Measurements from ENCODE around the gene ZNF200. TPM values are rescaled to one million over a fixed set of nuclear protein-coding genes. Genes with fewer than 3 reads are reported as not detected.
A peak's percentile ranks its signal among the peaks of the same experiment; 100 is the strongest.

Gene ZNF200
- polyA plus RNA-seq, 3 donors = 2.0 to 2.8 (median 2.5) TPM

- Histone ChIP-seq H3K9ac (ENCODE audit: insufficient read depth, low read length, poor library complexity, severe bottlenecking) (no peak overlapping the region), H3K79me2 (ENCODE audit: insufficient read depth, low read length) (no peaks in the 10 kb centered on the region), H3K9me3 (replicated peaks in 1 of 2; ENCODE audit: control insufficient read depth in 1 of 2, insufficient read depth in 1 of 2, low read length in 2 of 2) (peaks cover 23 to 79% of the 10 kb centered on the region in 2 donors), H4K20me1 (ENCODE audit: insufficient read depth, low read length) (no peaks in the 10 kb centered on the region), H3K4me1 (ENCODE audit: control insufficient read depth in 1 of 2, insufficient read depth in 2 of 2, low read length in 2 of 2) (peaks cover 17 to 20% of the 10 kb centered on the region in 2 donors), H3K27ac (ENCODE audit: low read depth in 1 of 2, low read length in 2 of 2) (no peak overlapping the region), H3K36me3 (replicated peaks in 1 of 2; ENCODE audit: control insufficient read depth in 1 of 2, insufficient read depth in 2 of 2, low read length in 2 of 2) (no peaks in the 10 kb centered on the region), H2AFZ (ENCODE audit: insufficient read depth, low read depth, low read length, poor library complexity, severe bottlenecking) (no peak overlapping the region), H3K27me3 (ENCODE audit: control insufficient read depth in 2 of 2, insufficient read depth in 2 of 2, low read length in 2 of 2) (peaks cover 73 to 97% of the 10 kb centered on the region in 2 donors), H3K4me2 (replicated peaks; ENCODE audit: extremely low read depth, low read length, poor library complexity, severe bottlenecking) (no peak overlapping the region), H3K4me3 (replicated peaks in 1 of 3; ENCODE audit: low read depth in 2 of 3, low read length in 3 of 3) (no peak overlapping the region)
- Mint-ChIP-seq H3K27ac (no peak overlapping the region), H3K36me3 (peaks cover 13 to 20% of the 10 kb centered on the region in 2 donors), H3K4me3 (peak overlapping the region in 1 of 2 donors; percentile 83), H3K27me3 (ENCODE audit: low read depth in 3 of 3) (peaks cover 85 to 100% (median 100%) of the 10 kb centered on the region in 3 donors), H3K4me1 (peaks cover 29% of the 10 kb centered on the region), H3K9me3 (peaks cover 16 to 77% (median 65%) of the 10 kb centered on the region in 7 donors)
- DNase-seq = no peak
- WGBS (ENCODE audit: insufficient coverage) = 11% methylated on average over 12 of the region's 16 CpGs
- intact Hi-C loops (cut with micrococcal nuclease) = no loop called here
- TF ChIP-seq CTCF (IDR thresholded peaks at IDR 0.05) = no peak
These were observed 44.0 kb downstream of the ZNF200 start for GRCh38 chr16:3190949-3191353.

GRCh38 chr16:3189869-3190268 is 45.1 kb downstream of the ZNF200 start:
- no peaks in the 10 kb centered on the region for H3K36me3 ChIP-seq (replicated peaks in 1 of 2; ENCODE audit: control insufficient read depth in 1 of 2, insufficient read depth in 2 of 2, low read length in 2 of 2)
- intact Hi-C loops (cut with micrococcal nuclease) = no loop called here
- H3K9me3 ChIP-seq (replicated peaks in 1 of 2; ENCODE audit: control insufficient read depth in 1 of 2, insufficient read depth in 1 of 2, low read length in 2 of 2) = peaks cover 23 to 82% of the 10 kb centered on the region in 2 donors
- peaks cover 17 to 20% of the 10 kb centered on the region in 2 donors for H3K4me1 ChIP-seq (ENCODE audit: control insufficient read depth in 1 of 2, insufficient read depth in 2 of 2, low read length in 2 of 2)
- WGBS (ENCODE audit: insufficient coverage) = no CpG with 5 or more reads among the region's 11 CpGs
- H3K9ac ChIP-seq (ENCODE audit: insufficient read depth, low read length, poor library complexity, severe bottlenecking) = no peak overlapping the region
- Mint-ChIP-seq H3K36me3 (peaks cover 13 to 20% of the 10 kb centered on the region in 2 donors), H3K4me1 (peaks cover 29% of the 10 kb centered on the region), H3K4me3 (peak overlapping the region in 1 of 2 donors; percentile 83), H3K27me3 (ENCODE audit: low read depth in 3 of 3) (peaks cover 90 to 100% (median 98%) of the 10 kb centered on the region in 3 donors), H3K27ac (no peak overlapping the region), H3K9me3 (peaks cover 16 to 74% (median 66%) of the 10 kb centered on the region in 7 donors)
- H2AFZ ChIP-seq (ENCODE audit: insufficient read depth, low read depth, low read length, poor library complexity, severe bottlenecking) = no peak overlapping the region
- H3K4me3 ChIP-seq (replicated peaks in 1 of 3; ENCODE audit: low read depth in 2 of 3, low read length in 3 of 3) = no peak overlapping the region
- peaks cover 80 to 99% of the 10 kb centered on the region in 2 donors for H3K27me3 ChIP-seq (ENCODE audit: control insufficient read depth in 2 of 2, insufficient read depth in 2 of 2, low read length in 2 of 2)
- TF ChIP-seq CTCF (IDR thresholded peaks at IDR 0.05) = no peak
- DNase-seq = no peak
- no peaks in the 10 kb centered on the region for H3K79me2 ChIP-seq (ENCODE audit: insufficient read depth, low read length)
- H3K4me2 ChIP-seq (replicated peaks; ENCODE audit: extremely low read depth, low read length, poor library complexity, severe bottlenecking) = no peak overlapping the region
- H3K27ac ChIP-seq (ENCODE audit: low read depth in 1 of 2, low read length in 2 of 2) = no peak overlapping the region
- H4K20me1 ChIP-seq (ENCODE audit: insufficient read depth, low read length) = no peaks in the 10 kb centered on the region
